ENCODE measurements around the gene TAC4. TPM values are rescaled to one million over a fixed set of nuclear protein-coding genes. Genes with fewer than 3 reads are reported as not detected.

The TAC4 gene
- total RNA-seq, 1 experiment from 2014 or later, result not detected

DNA sequence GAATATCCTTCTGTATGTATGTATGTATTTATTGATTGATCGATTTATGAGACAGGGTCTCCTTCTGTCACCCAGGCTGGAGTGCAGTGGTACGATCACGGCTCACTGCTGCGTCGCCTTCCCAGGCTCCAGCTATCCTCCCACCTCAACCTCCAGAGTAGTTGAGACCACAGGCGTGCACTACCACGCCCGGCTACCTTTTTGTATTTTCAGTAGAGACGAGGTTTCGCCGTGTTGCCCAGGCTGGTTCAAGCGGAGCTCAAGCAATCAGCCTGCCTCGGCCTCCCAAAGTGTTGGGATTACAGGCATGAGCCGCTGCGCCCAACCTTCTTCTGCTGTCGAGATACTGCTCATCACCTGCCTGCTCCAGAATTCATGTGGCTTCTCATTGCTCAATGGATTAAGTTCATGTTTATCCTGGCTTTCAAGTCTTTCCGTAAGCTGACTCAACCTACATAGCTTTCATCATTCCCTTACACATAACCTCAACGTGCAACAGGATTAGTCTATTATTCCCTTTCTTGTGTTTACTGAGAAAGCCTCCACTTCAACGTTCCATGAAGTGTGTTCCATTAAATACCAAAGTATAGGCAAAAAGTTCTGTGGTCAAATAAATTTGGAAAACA, 13.6 kb downstream of the TAC4 start:
- Histone ChIP-seq H3K79me1 (ENCODE audit: insufficient read depth, low read depth, low read length, poor library complexity, severe bottlenecking) (no peaks in the 10 kb centered on the region), H3K23ac (ENCODE audit: insufficient read length, low read depth, low read length) (no peak overlapping the region), H2BK120ac (ENCODE audit: low read depth, low read length, poor library complexity, severe bottlenecking) (no peak overlapping the region), H3K23me2 (ENCODE audit: insufficient read length, low read depth, low read length, poor library complexity, severe bottlenecking) (no peaks in the 10 kb centered on the region), H3K18ac (ENCODE audit: insufficient read length, low read depth, low read length) (no peak overlapping the region), H3K27ac (ENCODE audit: insufficient read length, low read depth, low read length) (no peak overlapping the region), H2BK20ac (ENCODE audit: low read depth, low read length, poor library complexity, severe bottlenecking) (no peak overlapping the region), H2AFZ (ENCODE audit: low read length) (no peak overlapping the region), H3K4me1 (ENCODE audit: insufficient read depth, low read length) (peaks cover 5% of the 10 kb centered on the region), H2AK5ac (ENCODE audit: insufficient read length, low read length) (no peak overlapping the region), H3K9me3 (ENCODE audit: control insufficient read depth, low read depth, low read length) (no peaks in the 10 kb centered on the region), H4K91ac (ENCODE audit: insufficient read length, low read depth, low read length) (no peak overlapping the region), H2BK5ac (ENCODE audit: insufficient read length, low read length) (no peak overlapping the region), H4K20me1 (ENCODE audit: control insufficient read depth, insufficient read depth, insufficient read length) (no peaks in the 10 kb centered on the region), H3T11ph (ENCODE audit: low read length) (no peak overlapping the region), H3K4ac (ENCODE audit: low read depth, low read length) (no peak overlapping the region), H3K27me3 (ENCODE audit: insufficient read depth, low read length) (no peaks in the 10 kb centered on the region), H2BK12ac (ENCODE audit: insufficient read length, low read depth, low read length) (no peak overlapping the region), H3K9ac (ENCODE audit: extremely low read depth, insufficient read length, low read length) (no peak overlapping the region), H3K4me2 (ENCODE audit: insufficient read depth, insufficient read length, low read length) (no peak overlapping the region), H3K56ac (ENCODE audit: insufficient read length, low read depth, low read length) (no peak overlapping the region), H4K8ac (replicated peaks; ENCODE audit: insufficient read length, low read depth, low read length) (no peak overlapping the region), H3K14ac (ENCODE audit: insufficient read depth, low read length) (no peak overlapping the region), H4K5ac (ENCODE audit: insufficient read length, low read depth, low read length) (no peak overlapping the region), H3K79me2 (ENCODE audit: insufficient read depth, low read length) (no peaks in the 10 kb centered on the region), H2BK15ac (ENCODE audit: low read depth, low read length) (no peak overlapping the region)
- no CpG with 5 or more reads among the region's 19 CpGs for WGBS (ENCODE audit: extremely low coverage, insufficient read length, low lambda C conversion rate)
- Mint-ChIP-seq H3K9me3 (no peaks in the 10 kb centered on the region; a peak in 1 of 5 replicates), H3K4me3 (no peak overlapping the region), H3K36me3 (ENCODE audit: insufficient read depth in 1 of 3, low read depth in 3 of 3) (peaks cover 28 to 53% (median 29%) of the 10 kb centered on the region in 3 experiments; a peak in 6 of 7 replicates), H3K4me1 (peaks cover 6 to 16% of the 10 kb centered on the region in 2 experiments), H3K27me3 (ENCODE audit: low read depth) (no peaks in the 10 kb centered on the region), H3K27ac (no peak overlapping the region)
- no peak for DNase-seq
- TF ChIP-seq, protein P1, sequence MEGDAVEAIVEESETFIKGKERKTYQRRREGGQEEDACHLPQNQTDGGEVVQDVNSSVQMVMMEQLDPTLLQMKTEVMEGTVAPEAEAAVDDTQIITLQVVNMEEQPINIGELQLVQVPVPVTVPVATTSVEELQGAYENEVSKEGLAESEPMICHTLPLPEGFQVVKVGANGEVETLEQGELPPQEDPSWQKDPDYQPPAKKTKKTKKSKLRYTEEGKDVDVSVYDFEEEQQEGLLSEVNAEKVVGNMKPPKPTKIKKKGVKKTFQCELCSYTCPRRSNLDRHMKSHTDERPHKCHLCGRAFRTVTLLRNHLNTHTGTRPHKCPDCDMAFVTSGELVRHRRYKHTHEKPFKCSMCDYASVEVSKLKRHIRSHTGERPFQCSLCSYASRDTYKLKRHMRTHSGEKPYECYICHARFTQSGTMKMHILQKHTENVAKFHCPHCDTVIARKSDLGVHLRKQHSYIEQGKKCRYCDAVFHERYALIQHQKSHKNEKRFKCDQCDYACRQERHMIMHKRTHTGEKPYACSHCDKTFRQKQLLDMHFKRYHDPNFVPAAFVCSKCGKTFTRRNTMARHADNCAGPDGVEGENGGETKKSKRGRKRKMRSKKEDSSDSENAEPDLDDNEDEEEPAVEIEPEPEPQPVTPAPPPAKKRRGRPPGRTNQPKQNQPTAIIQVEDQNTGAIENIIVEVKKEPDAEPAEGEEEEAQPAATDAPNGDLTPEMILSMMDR (conservative IDR thresholded peaks at IDR 0.05), result no peak
